ENCODE measurements around the gene XYLT1. TPM values are rescaled to one million over a fixed set of nuclear protein-coding genes. Genes with fewer than 3 reads are reported as not detected.

XYLT1 gene
- total RNA-seq, 1 donor from 2014 or later = 1.8 TPM

DNA sequence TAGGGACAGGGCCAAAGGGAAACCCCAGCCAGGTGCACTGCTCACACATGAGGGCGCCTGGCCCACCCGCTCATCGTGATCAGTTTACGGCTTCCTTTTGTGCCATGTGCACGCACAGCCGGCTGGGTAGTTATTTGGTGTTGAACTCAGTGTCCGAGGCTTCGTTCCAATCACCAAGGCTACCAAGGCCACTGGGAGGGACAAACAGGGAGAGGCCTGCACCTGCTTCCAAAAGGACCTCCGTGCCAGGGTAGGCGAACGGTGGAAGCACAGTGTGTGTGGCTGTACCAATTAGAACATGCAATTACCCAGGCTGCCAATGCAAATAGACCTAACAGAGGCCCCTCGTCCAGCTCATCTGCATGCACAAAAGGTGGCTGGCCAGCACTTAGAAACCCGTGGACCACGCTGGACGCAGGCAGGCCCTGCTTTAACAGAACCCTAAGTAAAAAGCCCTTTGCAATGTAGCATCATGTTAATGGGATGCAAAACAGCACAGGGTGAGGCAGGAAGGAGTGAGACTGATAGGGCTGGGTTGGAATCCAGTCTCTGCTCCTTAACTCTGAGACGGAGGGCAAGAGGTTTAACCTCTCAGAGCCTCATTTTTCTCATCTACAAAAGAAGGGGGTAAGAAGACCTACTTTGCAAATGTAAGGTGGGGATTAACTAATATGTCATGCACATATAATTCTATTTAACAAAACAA is 204.0 kb downstream of the XYLT1 start:
- DNase-seq (ENCODE audit: missing footprints) (no peak), ATAC-seq (peak; percentile 43)
- intact Hi-C loops (cut with DNase I) = no loop called here

DNA sequence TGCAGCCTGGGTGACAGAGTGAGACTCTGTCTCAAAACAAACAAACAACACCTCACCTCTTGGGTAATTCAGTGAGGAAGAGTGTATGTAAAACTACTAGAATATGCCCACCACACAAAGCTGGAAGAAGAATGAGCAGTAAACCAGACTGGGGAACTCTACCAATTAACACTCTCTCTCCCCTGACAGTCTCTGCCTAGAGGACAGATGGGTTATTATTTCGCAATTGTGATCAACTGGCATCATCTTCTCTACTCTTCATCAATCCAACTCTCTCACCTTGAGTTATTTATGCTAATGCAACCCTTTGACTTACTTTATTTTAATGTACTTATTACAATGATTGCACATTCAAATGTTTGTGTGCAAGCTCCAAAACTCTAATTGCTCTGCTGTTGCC is 205.6 kb downstream of the XYLT1 start:
- intact Hi-C loops (cut with DNase I) = no loop called here

DNA sequence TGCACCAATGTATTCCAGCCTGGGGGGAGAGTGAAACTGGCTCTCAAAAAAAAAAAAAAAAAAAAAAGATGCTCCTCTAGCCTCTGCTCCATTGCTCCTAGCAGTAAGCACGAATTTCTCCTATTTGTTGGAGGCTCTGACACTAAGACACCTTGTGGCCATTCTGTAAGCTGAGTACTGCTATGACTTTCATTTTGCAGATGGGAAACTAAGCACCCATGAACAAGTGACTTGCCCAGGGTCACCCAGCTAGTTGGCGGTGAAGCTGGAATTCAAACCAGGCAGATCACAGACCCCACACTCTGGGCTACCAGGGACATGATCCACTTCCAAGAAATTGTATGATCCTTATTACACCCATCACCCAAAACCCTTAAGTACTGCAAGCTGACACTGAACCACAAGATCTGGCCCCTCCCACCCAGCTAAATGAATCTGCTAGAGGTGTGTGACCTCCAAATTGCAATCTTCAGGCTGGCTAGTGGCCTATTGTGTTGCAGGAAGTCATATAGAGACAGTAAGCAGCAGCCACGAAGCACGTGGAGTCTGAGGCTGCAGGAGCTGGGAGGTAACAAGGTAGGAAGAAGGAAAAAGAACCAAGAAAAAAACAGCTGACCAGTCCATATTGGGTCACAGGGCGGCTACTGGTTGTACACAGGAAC is 209.4 kb downstream of the XYLT1 start:
- intact Hi-C loops (cut with DNase I) = no loop called here
- ATAC-seq (no peak), DNase-seq (ENCODE audit: missing footprints) (no peak)

More for the DNA sequence above, 205.6 kb downstream of the XYLT1 start:
- DNase-seq (ENCODE audit: missing footprints) = no peak
- no peak for ATAC-seq

DNA sequence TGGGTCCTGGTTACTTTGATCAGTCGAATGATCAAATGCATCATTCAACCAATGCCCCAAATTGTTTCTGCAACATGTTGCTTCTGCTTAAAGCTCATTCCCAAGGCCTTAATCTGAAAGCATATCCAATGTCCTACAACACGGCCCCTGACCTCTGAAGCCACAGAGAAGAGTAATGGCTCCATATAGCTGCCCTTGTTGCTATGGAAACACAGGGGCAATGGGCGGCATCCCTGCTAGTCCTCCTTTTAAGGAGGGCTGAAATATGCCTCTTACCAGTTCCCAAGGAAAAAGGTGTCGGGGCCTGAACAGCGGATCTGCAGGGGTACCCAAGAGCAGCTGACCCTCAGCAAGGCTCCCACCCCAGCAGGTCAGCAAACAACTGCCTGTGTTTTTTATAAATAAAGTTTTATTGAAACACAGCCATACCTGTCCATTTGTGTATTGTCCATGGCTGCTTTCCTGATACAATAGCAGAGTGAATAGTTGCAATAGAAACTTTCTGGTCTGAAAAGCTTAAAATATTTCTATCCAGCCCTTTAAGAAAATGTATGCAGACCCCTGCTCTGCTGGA is 210.4 kb downstream of the XYLT1 start:
- no peak for DNase-seq (ENCODE audit: missing footprints)
- no peak for ATAC-seq
- intact Hi-C loops (cut with DNase I) = no loop called here

DNA sequence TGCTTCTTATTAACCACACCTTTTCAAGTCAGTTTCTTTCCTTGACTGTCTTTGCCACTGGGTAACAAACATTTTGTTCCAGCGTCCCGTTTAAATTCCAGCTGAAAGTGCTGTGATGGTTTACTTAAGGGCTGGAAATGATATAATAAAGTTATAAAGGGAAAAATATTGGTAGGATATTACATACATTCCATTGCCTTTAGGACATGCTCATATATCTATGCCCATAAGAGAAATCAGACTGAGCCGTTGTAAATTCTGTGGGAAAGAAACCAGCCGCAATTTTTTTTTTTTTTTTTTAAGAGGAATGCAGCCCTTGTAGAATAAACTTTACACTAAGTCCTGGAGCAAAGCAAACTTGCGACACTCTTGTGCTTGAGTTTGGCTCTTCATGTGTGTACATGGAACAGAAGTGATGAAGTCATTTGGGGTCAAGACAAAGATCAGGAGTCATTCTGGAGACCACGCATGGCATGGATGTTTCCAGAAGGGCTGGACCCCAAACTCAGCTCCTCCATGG is 210.9 kb downstream of the XYLT1 start:
- ATAC-seq (no peak), DNase-seq (ENCODE audit: missing footprints) (no peak)
- intact Hi-C loops (cut with DNase I) = no loop called here

DNA sequence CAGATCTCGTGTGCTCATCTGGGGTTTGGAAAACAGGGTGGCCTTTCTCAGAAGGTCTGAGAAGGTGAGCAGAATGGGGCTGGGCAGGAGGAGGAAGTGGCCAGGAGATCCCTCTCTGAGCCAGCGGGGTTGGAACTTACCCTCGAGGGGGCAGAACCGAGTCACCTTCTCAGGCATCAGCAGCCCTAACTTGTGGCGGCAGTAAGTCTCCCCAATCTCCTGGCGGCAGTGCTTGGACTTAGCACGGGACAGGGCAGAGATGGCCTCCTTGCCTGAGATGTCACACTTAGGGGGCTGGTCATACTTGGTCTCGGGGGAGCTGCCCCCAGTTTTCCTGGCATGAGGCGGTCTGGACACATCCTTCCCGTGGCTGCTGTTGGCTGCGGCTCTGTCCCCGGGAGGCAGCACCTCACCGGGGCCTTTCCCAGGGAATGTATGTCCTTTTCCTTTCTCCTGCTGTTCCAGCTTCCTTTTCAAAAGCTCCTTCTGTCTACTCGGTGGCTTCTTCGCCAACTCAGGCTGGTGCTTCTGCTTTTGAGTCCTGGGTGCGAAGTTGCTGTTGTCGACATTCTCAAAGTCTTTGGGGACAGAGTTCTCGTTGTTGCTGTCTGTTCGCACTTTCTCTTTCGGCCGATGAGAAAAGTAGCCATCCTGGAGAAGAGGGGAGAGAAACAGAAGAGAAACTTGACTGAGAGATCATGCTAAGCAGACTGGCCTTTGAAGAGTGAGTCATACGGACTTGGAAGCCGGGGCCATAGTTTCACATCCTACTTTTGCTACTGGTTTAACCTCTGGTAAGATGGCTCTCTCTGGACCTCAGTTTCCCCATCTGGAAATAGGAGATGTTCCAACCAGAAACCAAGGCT is 211.7 kb downstream of the XYLT1 start:
- ATAC-seq = no peak
- DNase-seq (ENCODE audit: missing footprints) = no peak
- intact Hi-C loops (cut with DNase I) = no loop called here

DNA sequence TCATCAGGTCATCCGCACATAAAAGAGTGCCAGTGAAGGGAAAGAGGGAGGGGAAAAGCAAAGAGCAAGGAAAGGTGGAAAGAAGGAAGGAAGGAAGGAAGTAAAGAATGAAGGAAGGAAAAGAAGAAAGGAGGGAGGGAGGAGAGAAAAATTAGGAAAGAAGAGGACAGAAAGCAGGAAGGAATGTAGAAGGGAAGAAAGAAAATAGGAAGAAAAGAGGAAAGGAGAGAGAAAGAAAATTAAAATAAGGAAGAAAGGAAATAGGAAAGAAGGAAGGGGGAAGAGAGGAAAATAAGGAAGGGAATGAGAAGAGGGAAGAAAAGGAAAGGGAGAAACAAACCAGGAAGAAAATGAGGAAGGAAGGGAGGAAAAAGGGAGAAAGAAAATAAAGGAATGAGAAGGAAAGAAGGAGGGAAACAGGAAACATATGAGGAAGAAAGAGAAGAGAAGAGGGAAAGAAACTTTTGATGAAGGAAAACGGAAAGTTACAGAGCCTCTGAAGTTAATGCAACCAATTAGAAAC is 212.6 kb downstream of the XYLT1 start:
- ATAC-seq (no peak), DNase-seq (ENCODE audit: missing footprints) (no peak)
- intact Hi-C loops (cut with DNase I) = no loop called here

DNA sequence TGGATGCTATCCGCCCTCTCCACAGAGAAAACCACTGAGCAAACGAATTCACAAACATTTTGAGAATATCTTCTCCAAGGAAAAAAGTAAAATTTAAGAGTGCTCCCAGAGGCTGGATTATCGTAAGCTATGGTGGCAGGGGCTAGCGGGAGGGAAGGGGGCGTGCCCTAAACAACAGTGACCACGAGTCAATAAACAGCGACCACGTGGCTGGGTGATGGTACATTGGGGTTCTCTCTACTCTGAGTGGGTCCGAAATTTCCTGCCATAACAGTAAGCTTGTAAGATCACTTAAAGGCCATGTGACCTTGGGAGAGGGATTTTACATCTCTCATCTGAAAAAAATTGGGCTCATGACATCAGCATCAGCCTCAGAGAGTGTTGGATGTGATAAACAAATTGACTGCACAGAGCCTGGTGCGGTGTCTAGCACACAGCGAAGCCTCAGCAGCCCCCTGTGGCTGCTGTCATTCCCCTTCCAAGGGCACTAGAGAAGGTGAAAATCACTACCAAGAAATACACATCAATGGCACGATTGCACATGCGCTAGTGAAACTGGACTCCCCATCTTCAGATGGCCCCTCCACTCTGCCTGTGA is 213.2 kb downstream of the XYLT1 start:
- intact Hi-C loops (cut with DNase I) = no loop called here
- DNase-seq (ENCODE audit: missing footprints) (no peak), ATAC-seq (no peak)

DNA sequence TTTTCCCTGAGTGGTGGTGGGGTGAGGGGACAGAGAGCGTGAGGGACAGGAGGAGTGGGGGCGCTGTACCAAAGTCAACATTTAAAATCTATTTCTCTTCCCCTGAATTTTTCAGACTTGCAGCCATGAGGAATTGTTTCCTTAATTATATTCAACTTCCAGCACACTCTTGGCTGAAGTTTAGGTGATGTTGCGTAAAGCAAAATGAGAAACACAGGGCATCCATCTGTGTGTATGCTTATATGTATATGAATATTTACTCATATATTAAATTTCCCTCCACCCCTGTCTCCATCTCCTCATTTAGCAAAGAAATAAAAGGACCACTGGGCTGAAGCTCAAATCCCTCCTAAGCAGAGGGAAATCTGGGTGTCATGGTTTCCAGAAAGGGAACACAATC is 218.1 kb downstream of the XYLT1 start:
- ATAC-seq = no peak
- intact Hi-C loops (cut with DNase I) = no loop called here
- DNase-seq (ENCODE audit: missing footprints) = no peak

DNA sequence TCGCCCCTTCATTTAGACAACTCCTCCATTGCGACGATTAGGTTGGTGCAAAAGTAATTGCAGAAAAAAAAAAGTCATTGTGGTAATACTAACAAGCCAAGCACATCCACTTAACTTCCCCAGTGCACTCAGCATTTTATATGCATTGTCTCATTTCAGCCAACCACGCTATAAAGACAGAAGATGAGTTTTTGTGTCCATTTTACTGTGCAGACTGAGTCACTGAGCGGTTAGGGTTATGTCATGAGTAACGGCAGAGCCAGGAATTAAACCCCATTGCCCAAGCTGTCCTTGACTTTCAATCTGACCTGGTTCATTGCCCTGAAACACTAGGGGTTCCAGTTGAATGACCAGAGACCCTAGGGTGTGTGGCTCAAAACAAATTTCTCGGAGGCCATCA is 218.7 kb downstream of the XYLT1 start:
- ATAC-seq (no peak), DNase-seq (ENCODE audit: missing footprints) (no peak)
- intact Hi-C loops (cut with DNase I) = no loop called here

DNA sequence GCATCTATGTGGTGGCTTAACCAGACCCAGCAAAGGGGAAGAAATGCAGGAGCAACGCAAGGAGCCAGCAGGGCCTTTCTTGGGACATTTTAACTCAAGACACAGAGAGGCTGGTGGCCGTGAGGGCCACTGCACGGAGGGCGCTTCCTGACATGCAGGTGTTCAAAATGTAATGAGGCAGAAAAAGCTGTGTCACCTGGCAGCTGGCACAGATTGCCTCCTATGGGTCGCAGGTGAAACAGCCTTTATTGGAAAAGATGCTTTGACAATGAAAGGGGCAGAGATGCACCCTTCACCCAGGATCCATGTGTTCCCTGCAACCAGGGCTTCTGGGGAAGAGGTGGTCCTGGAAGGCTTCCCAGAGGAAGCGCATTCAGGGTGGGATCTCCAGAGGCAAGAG is 219.3 kb downstream of the XYLT1 start:
- ATAC-seq = no peak

DNA sequence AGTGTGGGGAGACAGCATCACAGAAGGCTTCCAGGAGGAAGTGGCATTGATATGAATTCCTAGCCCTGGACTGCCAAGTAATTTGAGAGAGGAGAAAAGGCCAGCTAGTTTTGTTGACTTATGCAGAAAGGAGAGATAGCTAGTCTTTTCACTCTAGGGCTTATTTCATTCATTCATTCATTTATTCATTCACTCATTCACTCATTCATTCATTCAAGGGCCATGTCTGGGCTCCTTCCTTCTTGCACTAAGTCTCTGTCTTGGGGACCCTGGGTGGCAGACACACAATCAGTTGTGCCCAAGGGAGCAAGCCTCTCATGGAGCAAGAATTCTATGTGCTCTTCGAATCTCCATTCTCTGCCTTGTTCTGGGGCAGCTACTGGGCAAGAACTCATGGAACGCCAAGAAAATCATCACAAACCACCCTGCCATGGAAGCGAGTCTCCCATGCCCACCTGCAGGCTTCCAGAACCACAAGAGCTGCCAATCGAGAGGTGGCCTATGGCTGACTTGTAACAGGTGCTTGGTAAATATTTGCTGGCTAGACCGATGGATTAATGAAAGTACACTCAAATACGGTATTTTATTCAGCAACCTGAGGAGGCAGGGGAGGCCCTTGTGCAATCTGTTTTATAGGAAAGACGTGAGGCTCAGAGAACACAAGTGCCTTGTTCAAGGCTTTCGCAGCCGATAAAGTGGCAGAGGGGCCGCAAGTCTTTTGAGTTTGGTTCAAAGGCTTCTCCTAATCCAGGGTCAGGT is 223.6 kb downstream of the XYLT1 start:
- ATAC-seq = no peak
- intact Hi-C loops (cut with DNase I) = no loop called here

More for the DNA sequence above, 219.3 kb downstream of the XYLT1 start:
- intact Hi-C loops (cut with DNase I) = no loop called here
- DNase-seq (ENCODE audit: missing footprints) = no peak

DNA sequence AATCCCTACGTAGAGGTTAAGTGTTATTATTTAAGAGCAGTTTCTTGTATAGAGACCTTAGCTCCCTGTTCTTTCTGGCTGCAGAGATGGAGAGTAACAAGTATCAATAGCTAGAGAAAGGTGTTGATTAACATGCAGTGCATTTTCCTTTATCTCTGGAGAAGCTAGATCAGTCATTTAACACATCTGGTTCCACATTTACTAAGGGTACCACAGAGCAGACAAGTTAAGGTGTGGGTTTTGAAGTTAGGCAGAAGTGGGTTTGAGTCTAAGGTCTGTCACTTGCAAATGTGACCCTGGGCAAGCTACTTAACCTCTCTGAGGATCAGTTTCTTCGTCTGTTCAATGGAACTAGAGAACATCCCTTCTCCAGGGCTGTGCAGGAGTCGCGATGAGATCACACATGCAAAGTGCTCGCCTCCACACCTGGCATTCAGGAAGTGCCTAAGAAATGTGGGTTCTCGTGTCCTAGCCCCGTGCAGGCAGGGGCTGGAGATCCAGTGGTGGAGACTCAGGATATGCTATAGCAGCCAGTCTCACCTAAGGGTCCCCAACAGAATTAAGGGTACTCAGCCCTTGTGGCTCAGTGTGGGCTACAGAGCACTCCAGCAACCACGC is 224.4 kb downstream of the XYLT1 start:
- no peak for ATAC-seq
- no peak for DNase-seq (ENCODE audit: missing footprints)
- intact Hi-C loops (cut with DNase I) = no loop called here

More for the DNA sequence above, 223.6 kb downstream of the XYLT1 start:
- no peak for DNase-seq (ENCODE audit: missing footprints)

DNA sequence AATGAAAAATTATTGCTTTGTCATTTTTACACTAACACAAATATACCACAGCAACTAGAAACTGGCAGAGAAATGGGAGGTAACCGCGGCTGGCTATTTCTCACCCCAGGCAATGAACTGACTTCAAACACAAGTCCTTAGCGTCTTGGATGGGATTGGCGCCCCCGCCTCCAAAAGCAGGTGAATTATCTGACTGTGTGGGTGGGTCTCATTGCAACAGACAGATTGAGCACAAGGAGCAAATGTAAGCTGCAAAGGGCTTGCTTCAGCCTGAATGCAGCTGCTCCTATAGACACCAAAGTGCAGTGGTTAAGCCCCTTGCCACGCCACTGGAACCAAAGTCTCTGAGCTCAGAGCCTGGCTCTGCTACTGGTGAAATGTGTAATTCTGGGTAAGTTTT is 225.0 kb downstream of the XYLT1 start:
- intact Hi-C loops (cut with DNase I) = no loop called here
- no peak for ATAC-seq
- no peak for DNase-seq (ENCODE audit: missing footprints)

DNA sequence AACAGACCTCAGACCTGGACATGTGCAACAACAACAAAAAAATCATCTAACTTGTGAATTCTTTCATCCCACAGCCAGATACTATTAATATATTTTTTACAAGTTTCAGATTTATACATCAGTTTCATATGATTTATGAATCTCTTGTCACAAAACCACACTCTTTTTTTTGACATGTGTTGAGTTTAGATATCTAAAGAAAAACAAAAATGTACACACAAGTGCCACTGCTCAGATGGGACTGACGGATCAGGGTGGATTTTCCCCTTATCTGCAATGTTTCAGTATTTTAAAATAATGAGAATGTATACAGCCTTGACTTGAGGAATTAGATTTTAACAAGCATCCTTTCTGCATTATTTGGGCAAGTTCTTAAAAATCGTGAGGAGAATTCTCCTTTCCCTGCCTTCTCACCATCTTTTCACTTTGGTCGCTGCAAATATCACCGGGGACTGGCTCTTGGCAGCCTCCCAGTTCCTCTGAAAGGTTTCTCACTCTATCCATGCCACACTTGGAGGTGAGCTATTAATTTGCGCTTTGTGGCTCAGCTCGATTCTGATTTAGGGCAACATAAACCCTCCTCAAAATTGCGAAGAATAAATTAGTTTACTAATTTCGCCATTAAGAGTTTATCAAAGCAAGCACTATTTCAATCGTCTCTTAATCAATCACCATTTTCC is 225.7 kb downstream of the XYLT1 start:
- ATAC-seq (no peak), DNase-seq (ENCODE audit: missing footprints) (no peak)
- intact Hi-C loops (cut with DNase I) = no loop called here

DNA sequence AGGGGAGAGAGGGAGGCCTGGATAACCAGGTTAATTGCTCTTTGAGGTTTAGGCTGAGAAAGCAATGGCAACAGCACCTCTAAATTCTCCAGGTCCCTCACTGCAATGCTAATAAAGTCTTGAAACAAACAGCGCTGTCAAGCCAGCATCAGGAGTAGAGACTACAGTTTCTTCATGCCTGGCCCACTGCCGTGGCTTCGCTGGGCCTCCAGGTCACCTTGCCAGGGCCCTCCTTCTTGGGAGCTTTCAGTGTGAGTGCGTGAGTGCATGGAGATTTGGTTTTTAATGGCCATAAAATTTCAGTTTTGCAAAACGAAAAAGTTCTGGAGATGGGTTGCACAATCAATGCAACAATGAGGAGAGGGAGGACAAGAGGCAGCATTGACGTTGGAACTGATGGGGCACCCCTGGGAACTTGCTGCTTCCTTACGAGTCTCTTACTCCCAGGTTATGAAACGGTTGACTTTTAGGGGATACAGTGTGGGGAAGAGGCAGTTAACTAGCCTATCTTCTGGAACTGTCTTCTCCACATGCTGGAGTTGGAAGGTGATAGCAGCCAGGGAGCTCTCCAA is 229.4 kb downstream of the XYLT1 start:
- intact Hi-C loops (cut with DNase I) = no loop called here
- no peak for ATAC-seq
- no peak for DNase-seq (ENCODE audit: missing footprints)
